ENCODE data around the gene MAST3.
A peak's percentile ranks its signal among the peaks of the same experiment; 100 is the strongest.
"Not testable (repeated sequence)": the region's sequence is repeated elsewhere in the genome, so short reads cannot be mapped to it uniquely, and the experiment has no call there.

MAST3 gene

DNA sequence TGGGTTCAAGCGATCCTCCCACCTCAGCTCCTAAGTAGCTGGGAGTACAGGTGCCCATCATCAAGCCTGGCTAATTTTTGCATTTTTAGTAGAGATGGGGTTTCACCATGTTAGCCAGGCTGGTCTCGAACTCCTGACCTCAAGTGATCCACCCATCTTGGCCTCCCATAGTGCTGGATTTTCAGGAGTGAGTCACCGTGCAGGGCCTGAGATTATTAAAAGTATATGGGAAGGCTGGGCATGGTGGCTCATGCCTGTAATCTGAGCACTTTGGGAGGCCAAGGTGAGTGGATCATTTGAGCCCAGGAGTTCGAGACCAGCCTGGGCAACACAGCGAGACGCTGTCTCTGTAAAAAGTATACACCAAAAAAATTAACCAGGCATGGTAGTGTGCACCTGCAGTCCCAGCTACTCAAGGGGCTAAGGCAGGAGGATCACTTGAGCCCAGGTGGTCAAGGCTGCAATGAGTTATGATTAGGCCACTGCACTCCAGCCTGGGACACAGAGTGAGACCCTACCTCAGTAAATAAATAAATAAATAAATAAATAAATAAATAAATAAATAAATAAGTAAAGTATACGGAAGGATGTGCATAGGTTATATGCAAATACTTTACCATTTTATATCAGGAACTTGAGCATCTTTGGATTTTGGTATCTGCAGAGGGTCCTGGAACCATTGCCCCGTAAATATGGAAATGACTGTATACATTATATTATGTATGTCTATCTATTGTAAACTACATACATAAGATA is 11.7 kb upstream of the MAST3 start:
- Histone ChIP-seq H2BK12ac (ENCODE audit: low read length) (no peak overlapping the region), H3K14ac (ENCODE audit: low read length) (no peak overlapping the region), H3K9me3 (ENCODE audit: insufficient read depth, low read depth, low read length) (peaks cover 2% of the 10 kb centered on the region), H2BK120ac (ENCODE audit: insufficient read depth, low read length, poor library complexity) (no peak overlapping the region), H3K4me1 (ENCODE audit: control insufficient read depth in 1 of 2, insufficient read depth in 2 of 2, low read length in 2 of 2) (no peaks in the 10 kb centered on the region), H3K79me1 (ENCODE audit: low read length) (no peaks in the 10 kb centered on the region), H4K8ac (ENCODE audit: low read depth, low read length) (no peak overlapping the region), H4K91ac (ENCODE audit: low read depth, low read length) (no peak overlapping the region), H3K9ac (ENCODE audit: low read length) (no peak overlapping the region), H3K23ac (ENCODE audit: low read length) (no peak overlapping the region), H2BK5ac (ENCODE audit: low read depth, low read length, poor library complexity) (no peak overlapping the region), H3K18ac (ENCODE audit: low read length) (no peak overlapping the region), H3K36me3 (ENCODE audit: control insufficient read depth in 1 of 2, insufficient read depth in 2 of 2, low read length in 2 of 2) (no peaks in the 10 kb centered on the region), H2AFZ (ENCODE audit: insufficient read depth, low read length, poor library complexity) (no peak overlapping the region), H3K4me2 (ENCODE audit: low read length) (no peak overlapping the region), H3K27me3 (ENCODE audit: insufficient read depth, low read length) (no peaks in the 10 kb centered on the region), H3K79me2 (ENCODE audit: control insufficient read depth, insufficient read depth, low read length, poor library complexity) (no peaks in the 10 kb centered on the region), H3K4me3 (ENCODE audit: low read depth, low read length) (no peak overlapping the region), H4K12ac (ENCODE audit: low read depth, low read length) (no peak overlapping the region), H3K4ac (ENCODE audit: low read depth, low read length) (no peak overlapping the region), H2AK5ac (ENCODE audit: low read length) (no peak overlapping the region), H3K27ac (ENCODE audit: low read depth, low read length) (no peak overlapping the region)
- no peak for DNase-seq
- no CpG with 5 or more reads among the region's 8 CpGs for WGBS (ENCODE audit: extremely low coverage, insufficient coverage, insufficient read length)

GRCh38 chr19:18086590-18087138 is 10.9 kb upstream of the MAST3 start, which contains the start of gene IL12RB1:
Gene IL12RB1 (minus strand): TSS chr19:18086934. CDS start chr19:18086823, 111 bp downstream.
- Histone ChIP-seq H3K9ac (ENCODE audit: low read length) (no peak within 1 kb of the TSS), H3K36me3 (ENCODE audit: control insufficient read depth in 1 of 2, insufficient read depth in 2 of 2, low read length in 2 of 2) (no peaks in the 10 kb centered on the region), H3K18ac (ENCODE audit: low read length) (no peak within 1 kb of the TSS), H3K4me3 (ENCODE audit: low read depth, low read length) (no peak within 1 kb of the TSS), H4K8ac (ENCODE audit: low read depth, low read length) (no peak within 1 kb of the TSS), H3K4ac (ENCODE audit: low read depth, low read length) (no peak within 1 kb of the TSS), H3K23ac (ENCODE audit: low read length) (no peak within 1 kb of the TSS), H3K9me3 (ENCODE audit: insufficient read depth, low read depth, low read length) (peaks cover 2% of the 10 kb centered on the region), H2BK12ac (ENCODE audit: low read length) (no peak within 1 kb of the TSS), H3K79me2 (ENCODE audit: control insufficient read depth, insufficient read depth, low read length, poor library complexity) (no peaks in the 10 kb centered on the region), H3K4me2 (ENCODE audit: low read length) (no peak within 1 kb of the TSS), H4K12ac (ENCODE audit: low read depth, low read length) (no peak within 1 kb of the TSS), H3K4me1 (ENCODE audit: control insufficient read depth in 1 of 2, insufficient read depth in 2 of 2, low read length in 2 of 2) (no peaks in the 10 kb centered on the region), H4K91ac (ENCODE audit: low read depth, low read length) (no peak within 1 kb of the TSS), H2AK5ac (ENCODE audit: low read length) (no peak within 1 kb of the TSS), H3K27ac (ENCODE audit: low read depth, low read length) (no peak within 1 kb of the TSS), H3K79me1 (ENCODE audit: low read length) (no peaks in the 10 kb centered on the region), H3K27me3 (ENCODE audit: insufficient read depth, low read length) (no peaks in the 10 kb centered on the region), H2AFZ (ENCODE audit: insufficient read depth, low read length, poor library complexity) (no peak within 1 kb of the TSS), H3K14ac (ENCODE audit: low read length) (no peak within 1 kb of the TSS), H2BK5ac (ENCODE audit: low read depth, low read length, poor library complexity) (no peak within 1 kb of the TSS), H2BK120ac (ENCODE audit: insufficient read depth, low read length, poor library complexity) (no peak within 1 kb of the TSS)
- DNase-seq, result no peak
- WGBS (ENCODE audit: extremely low coverage, insufficient coverage, insufficient read length), result no CpG with 5 or more reads among the region's 12 CpGs

DNA sequence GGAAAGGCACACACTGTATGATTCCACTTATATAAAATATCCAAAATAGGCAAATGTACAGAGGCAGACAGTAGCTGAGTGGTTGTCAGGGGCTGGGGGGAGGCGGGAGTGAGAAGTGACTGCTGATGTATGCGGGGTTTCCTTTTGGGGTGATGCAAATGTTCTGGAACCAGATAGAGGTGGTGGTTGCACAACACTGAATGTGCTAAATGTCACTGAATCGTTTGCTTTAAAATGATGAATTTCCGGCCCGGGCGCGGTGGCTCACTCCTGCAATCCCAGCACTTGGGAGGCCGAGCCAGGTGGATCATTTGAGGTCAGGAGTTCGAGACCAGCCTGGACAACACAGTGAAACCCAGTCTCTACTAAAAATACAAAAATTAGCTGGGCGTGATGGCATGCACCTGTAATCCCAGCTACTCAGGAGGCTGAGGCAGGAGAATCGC is 8.5 kb upstream of the MAST3 start:
- H3K9ac ChIP-seq (ENCODE audit: low read length); H2BK5ac ChIP-seq (ENCODE audit: low read depth, low read length, poor library complexity); H3K23ac ChIP-seq (ENCODE audit: low read length); H4K12ac ChIP-seq (ENCODE audit: low read depth, low read length); H3K4me2 ChIP-seq (ENCODE audit: low read length); H4K91ac ChIP-seq (ENCODE audit: low read depth, low read length); H3K9me3 ChIP-seq (ENCODE audit: insufficient read depth, low read depth, low read length); H3K18ac ChIP-seq (ENCODE audit: low read length); H3K36me3 ChIP-seq (ENCODE audit: control insufficient read depth in 1 of 2, insufficient read depth in 2 of 2, low read length in 2 of 2); H3K27me3 ChIP-seq (ENCODE audit: insufficient read depth, low read length); H3K79me1 ChIP-seq (ENCODE audit: low read length); H3K27ac ChIP-seq (ENCODE audit: low read depth, low read length); H3K4ac ChIP-seq (ENCODE audit: low read depth, low read length); H3K4me1 ChIP-seq (ENCODE audit: control insufficient read depth in 1 of 2, insufficient read depth in 2 of 2, low read length in 2 of 2); H4K8ac ChIP-seq (ENCODE audit: low read depth, low read length); H2AK5ac ChIP-seq (ENCODE audit: low read length); H3K14ac ChIP-seq (ENCODE audit: low read length); H2AFZ ChIP-seq (ENCODE audit: insufficient read depth, low read length, poor library complexity); H3K4me3 ChIP-seq (ENCODE audit: low read depth, low read length); H2BK12ac ChIP-seq (ENCODE audit: low read length); H2BK120ac ChIP-seq (ENCODE audit: insufficient read depth, low read length, poor library complexity); H3K79me2 ChIP-seq (ENCODE audit: control insufficient read depth, insufficient read depth, low read length, poor library complexity): not testable (repeated sequence)
- DNase-seq, result peak; percentile 20 to 36
- no CpG with 5 or more reads among the region's 11 CpGs for WGBS (ENCODE audit: extremely low coverage, insufficient coverage, insufficient read length)

GRCh38 chr19:18089726-18090125 is 7.9 kb upstream of the MAST3 start:
- Histone ChIP-seq H3K4me2 (ENCODE audit: low read length) (no peak overlapping the region), H2AK5ac (ENCODE audit: low read length) (no peak overlapping the region), H3K27ac (ENCODE audit: low read depth, low read length) (no peak overlapping the region), H2BK120ac (ENCODE audit: insufficient read depth, low read length, poor library complexity) (no peak overlapping the region), H2BK5ac (ENCODE audit: low read depth, low read length, poor library complexity) (no peak overlapping the region), H3K79me2 (ENCODE audit: control insufficient read depth, insufficient read depth, low read length, poor library complexity) (no peaks in the 10 kb centered on the region), H2BK12ac (ENCODE audit: low read length) (no peak overlapping the region), H3K36me3 (ENCODE audit: control insufficient read depth in 1 of 2, insufficient read depth in 2 of 2, low read length in 2 of 2) (no peaks in the 10 kb centered on the region), H3K23ac (ENCODE audit: low read length) (no peak overlapping the region), H4K8ac (ENCODE audit: low read depth, low read length) (no peak overlapping the region), H3K14ac (ENCODE audit: low read length) (no peak overlapping the region), H3K79me1 (ENCODE audit: low read length) (no peaks in the 10 kb centered on the region), H2AFZ (ENCODE audit: insufficient read depth, low read length, poor library complexity) (no peak overlapping the region), H3K4ac (ENCODE audit: low read depth, low read length) (no peak overlapping the region), H3K4me3 (ENCODE audit: low read depth, low read length) (no peak overlapping the region), H4K12ac (ENCODE audit: low read depth, low read length) (no peak overlapping the region), H3K9me3 (ENCODE audit: insufficient read depth, low read depth, low read length) (no peaks in the 10 kb centered on the region), H3K18ac (ENCODE audit: low read length) (no peak overlapping the region), H3K27me3 (ENCODE audit: insufficient read depth, low read length) (no peaks in the 10 kb centered on the region), H3K4me1 (ENCODE audit: control insufficient read depth in 1 of 2, insufficient read depth in 2 of 2, low read length in 2 of 2) (no peaks in the 10 kb centered on the region), H3K9ac (ENCODE audit: low read length) (no peak overlapping the region), H4K91ac (ENCODE audit: low read depth, low read length) (no peak overlapping the region)
- DNase-seq, result no peak
- WGBS (ENCODE audit: extremely low coverage, insufficient coverage, insufficient read length), result no CpG with 5 or more reads among the region's 5 CpGs
